Stimulated activated naive CD8-positive, alpha-beta T cell treated with anti-CD3 and anti-CD28 coated beads, Interleukin-15, Interleukin-2, amounts not matched to agents 100 ng/mL and 50 ng/mL, for 24 hours (primary cell): ENCODE measurements around the gene FARP1.

Experiments
- H3K27ac Mint-ChIP-seq: one replicate; pipeline ENCODE4 v1.8.0; 2021; ENCODE audit warnings: mild to moderate bottlenecking, mixed read lengths
- H3K27me3 Mint-ChIP-seq: one replicate; pipeline ENCODE4 v1.8.0; 2021; ENCODE audit warnings: mixed read lengths
- H3K36me3 Mint-ChIP-seq: one replicate; pipeline ENCODE4 v1.8.0; 2021; ENCODE audit warnings: low read depth, mixed read lengths
- H3K4me1 Mint-ChIP-seq: one replicate; pipeline ENCODE4 v1.8.0; 2021; ENCODE audit warnings: low read depth, mixed read lengths
- H3K4me3 Mint-ChIP-seq: one replicate; pipeline ENCODE4 v1.8.0; 2021; ENCODE audit warnings: mild to moderate bottlenecking, mixed read lengths
- H3K9me3 Mint-ChIP-seq: one replicate; pipeline ENCODE4 v1.8.0; 2021; ENCODE audit warnings: mixed read lengths

Gene FARP1

DNA sequence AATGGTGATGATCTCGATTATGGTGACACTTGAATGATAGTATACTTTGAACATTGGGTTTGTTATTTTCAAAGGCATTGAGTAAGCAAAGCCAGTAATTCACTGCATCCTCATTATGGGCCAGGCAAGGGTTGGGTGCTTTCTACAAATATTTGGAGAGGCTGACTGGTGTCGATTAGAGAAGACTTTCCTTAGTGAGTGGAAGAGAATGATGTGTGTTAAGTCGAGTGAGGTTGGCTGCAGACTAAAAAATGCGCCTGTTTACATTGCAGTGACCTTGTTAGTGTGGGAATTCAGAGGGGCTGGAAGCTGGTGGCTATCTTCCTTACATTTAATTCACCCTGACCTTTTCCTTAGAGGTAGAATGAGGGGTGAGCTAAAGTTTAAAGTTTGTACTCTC lies 56.6 kb downstream of the FARP1 start:
- no peaks in the 10 kb centered on the region for H3K9me3 Mint-ChIP-seq
- no peak overlapping the region for H3K4me3 Mint-ChIP-seq
- H3K27ac Mint-ChIP-seq = no peak overlapping the region
- no peaks in the 10 kb centered on the region for H3K4me1 Mint-ChIP-seq
- H3K27me3 Mint-ChIP-seq = no peaks in the 10 kb centered on the region
- no peaks in the 10 kb centered on the region for H3K36me3 Mint-ChIP-seq

DNA sequence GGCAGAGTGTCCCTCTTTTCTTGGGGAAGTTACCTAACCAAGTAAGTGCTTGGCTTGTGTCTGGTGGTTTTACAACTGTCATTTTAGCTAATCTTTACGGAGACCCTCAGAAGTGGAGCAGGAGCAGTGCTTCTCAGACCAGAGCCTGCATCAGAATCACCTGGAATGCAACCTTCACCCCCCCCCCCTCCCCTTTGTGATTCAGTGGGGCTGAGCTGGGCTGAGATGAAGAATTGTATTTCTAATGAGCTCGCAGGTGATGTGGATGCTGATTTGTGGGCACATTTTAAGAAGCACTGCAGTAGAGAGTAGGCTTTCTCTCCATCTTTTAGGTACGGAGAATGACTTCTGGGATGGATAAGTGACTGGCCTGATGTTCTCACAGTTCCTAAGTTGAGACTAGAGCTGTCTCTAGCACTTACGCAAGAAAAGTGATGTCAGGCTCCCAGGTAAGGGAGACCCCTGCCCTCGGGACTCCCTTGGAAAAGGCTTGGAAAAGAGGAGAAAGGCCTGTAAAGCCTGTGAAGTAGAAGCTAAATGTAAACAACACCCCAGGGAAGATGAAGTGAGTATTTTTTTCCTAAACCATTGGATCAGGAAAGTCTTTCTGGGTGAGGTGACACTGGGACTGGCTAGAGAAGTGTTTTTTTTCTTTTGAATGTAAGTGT lies 57.5 kb downstream of the FARP1 start:
- no peaks in the 10 kb centered on the region for H3K4me1 Mint-ChIP-seq
- no peaks in the 10 kb centered on the region for H3K27me3 Mint-ChIP-seq
- no peaks in the 10 kb centered on the region for H3K36me3 Mint-ChIP-seq
- no peak overlapping the region for H3K4me3 Mint-ChIP-seq
- H3K9me3 Mint-ChIP-seq = no peaks in the 10 kb centered on the region
- H3K27ac Mint-ChIP-seq = no peak overlapping the region

DNA sequence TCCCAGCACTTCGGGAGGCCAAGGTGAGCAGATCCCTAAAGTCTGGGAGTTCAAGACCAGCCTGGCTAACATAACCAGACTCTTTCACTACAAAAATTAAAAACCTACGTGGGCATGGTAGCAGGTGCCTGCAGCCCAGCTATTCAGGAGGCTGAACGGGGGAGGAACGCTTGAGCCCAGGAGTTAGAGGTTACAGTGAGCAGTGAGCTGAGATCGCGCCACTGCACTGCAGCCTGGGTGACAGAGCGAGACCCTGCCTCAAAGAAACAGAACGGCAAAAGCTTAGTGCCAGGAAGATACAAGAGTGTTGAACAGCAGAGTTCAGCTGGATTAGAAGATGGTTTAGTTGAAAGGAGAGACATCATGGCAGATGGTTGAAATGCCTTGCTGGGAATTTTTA lies 58.3 kb downstream of the FARP1 start:
- Mint-ChIP-seq H3K4me1 (no peaks in the 10 kb centered on the region), H3K4me3 (no peak overlapping the region)

DNA sequence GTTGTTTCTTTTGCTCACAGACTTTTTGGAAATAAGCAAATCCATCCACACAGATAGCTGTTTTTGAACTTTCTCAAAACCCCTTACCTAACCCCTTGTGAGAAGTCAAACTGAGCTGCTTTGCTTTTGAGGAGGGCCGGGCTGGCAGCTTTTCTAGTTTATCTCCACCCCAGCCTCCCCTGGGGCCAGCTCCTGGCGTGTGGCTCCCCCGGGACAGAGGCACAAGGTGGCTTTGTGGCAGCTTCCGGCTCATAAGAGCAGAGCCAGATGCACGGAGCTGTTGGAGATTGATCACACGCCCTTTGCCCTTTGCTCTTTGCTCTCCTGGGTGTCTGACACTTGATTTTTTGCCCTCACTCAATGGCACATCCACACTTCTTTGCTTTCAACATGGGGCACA lies 59.1 kb downstream of the FARP1 start:
- H3K36me3 Mint-ChIP-seq = no peaks in the 10 kb centered on the region
- no peak overlapping the region for H3K4me3 Mint-ChIP-seq
- no peak overlapping the region for H3K27ac Mint-ChIP-seq
- no peaks in the 10 kb centered on the region for H3K4me1 Mint-ChIP-seq
- peaks cover 8% of the 10 kb centered on the region for H3K9me3 Mint-ChIP-seq
- H3K27me3 Mint-ChIP-seq = peaks cover 5% of the 10 kb centered on the region

More for the DNA sequence above, 58.3 kb downstream of the FARP1 start:
- Mint-ChIP-seq H3K9me3 (peaks cover 4% of the 10 kb centered on the region), H3K27ac (no peak overlapping the region), H3K36me3 (no peaks in the 10 kb centered on the region), H3K27me3 (peaks cover 4% of the 10 kb centered on the region)

DNA sequence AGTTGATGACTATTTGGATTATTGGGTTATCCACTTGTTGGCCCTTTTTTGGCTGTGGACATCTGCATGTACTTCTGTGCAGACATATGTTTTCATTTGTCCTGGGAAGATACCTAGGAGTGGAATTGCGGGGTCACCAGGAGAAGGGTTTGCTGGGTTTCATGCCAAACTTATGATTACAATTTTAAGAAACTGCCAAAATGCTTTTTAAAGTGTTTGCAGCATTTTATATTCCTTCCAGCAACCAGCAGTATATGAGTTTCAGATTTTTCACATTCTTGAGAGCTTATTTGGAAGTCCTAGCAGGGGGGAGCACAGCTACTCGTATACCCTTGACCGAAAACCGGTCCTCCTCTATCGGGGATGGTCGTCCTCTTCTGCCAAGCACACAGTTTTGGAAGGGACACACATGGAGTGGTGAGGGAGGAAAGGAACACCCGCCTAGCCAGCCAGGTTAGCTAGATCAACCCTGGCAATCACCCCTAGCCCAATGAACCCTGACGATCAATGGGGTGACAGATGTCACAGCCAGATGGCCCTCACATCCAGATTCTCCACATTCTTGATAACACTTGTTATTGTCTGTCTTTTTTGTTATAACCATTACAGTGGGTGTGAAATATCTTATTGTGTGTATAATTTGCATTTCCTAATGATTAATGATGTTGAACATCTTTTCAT lies 60.9 kb downstream of the FARP1 start:
- H3K27me3 Mint-ChIP-seq = peaks cover 10% of the 10 kb centered on the region
- H3K27ac Mint-ChIP-seq = no peak overlapping the region
- no peaks in the 10 kb centered on the region for H3K4me1 Mint-ChIP-seq
- no peaks in the 10 kb centered on the region for H3K36me3 Mint-ChIP-seq
- H3K4me3 Mint-ChIP-seq = no peak overlapping the region
- H3K9me3 Mint-ChIP-seq = peaks cover 10% of the 10 kb centered on the region

DNA sequence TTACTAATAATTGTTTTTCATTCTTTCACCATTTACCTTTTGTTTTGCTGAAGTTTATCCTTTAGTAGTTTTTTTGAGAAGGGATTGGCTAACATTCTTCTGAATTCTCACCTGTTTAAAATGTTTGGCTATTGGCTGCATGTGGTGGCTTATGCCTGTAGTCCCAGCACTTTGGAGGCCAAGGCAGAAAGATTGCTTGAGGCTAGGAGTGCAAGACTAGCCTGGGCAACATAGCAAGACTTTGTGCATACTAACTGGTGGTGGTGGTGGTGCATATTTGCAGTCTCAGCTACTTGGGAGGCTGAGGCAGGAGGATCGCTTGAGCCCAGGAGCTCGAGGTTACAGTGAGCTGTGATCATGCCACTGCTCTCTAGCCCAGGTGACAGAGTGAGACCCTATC lies 61.7 kb downstream of the FARP1 start:
- peaks cover 10% of the 10 kb centered on the region for H3K9me3 Mint-ChIP-seq
- H3K36me3 Mint-ChIP-seq = no peaks in the 10 kb centered on the region
- H3K27me3 Mint-ChIP-seq = peaks cover 10% of the 10 kb centered on the region
- H3K27ac Mint-ChIP-seq = no peak overlapping the region
- no peak overlapping the region for H3K4me3 Mint-ChIP-seq
- H3K4me1 Mint-ChIP-seq = no peaks in the 10 kb centered on the region

DNA sequence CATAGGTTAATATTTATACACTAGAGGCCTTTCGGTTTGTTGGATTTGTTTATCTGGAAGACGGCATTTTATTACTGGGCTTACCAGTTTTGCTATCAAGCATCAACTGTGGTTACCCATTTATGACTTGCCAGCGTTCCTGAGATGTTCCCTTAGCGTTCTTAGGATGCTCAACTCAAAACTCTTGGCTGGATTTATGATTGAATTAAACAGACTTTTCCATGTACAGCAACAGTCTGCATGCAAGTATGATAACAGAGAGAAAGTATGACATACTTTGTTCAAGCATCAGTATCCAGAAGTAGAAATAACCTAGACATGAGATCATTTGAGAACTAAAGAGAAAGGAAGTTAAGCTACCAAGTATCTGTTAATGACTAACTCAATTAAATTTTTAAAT lies 64.1 kb downstream of the FARP1 start:
- Mint-ChIP-seq H3K9me3 (peaks cover 10% of the 10 kb centered on the region), H3K4me3 (no peak overlapping the region), H3K27me3 (peaks cover 13% of the 10 kb centered on the region), H3K4me1 (no peaks in the 10 kb centered on the region), H3K27ac (no peak overlapping the region), H3K36me3 (no peaks in the 10 kb centered on the region)

DNA sequence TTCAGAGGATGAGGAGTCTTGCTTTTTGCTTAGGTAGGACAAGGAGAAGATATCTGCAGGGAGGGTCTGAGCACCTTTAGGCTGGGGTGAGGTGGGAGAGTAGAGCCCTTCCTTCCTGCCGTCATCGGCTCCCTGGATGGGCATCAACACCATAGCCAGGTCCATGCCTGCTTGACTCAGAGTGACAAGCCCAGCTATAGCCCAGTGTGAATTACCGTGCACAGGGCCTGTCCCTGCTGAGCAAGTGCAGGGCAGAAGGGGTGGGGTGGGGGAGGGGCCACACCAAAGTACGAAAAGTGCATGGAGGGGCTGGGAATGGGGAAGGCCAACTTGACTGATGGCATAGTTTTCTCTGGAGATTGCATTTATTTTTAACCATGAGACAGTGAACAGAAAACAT lies 64.5 kb downstream of the FARP1 start:
- Mint-ChIP-seq H3K27ac (no peak overlapping the region), H3K27me3 (peaks cover 13% of the 10 kb centered on the region), H3K36me3 (no peaks in the 10 kb centered on the region), H3K9me3 (peaks cover 10% of the 10 kb centered on the region), H3K4me3 (no peak overlapping the region), H3K4me1 (no peaks in the 10 kb centered on the region)

DNA sequence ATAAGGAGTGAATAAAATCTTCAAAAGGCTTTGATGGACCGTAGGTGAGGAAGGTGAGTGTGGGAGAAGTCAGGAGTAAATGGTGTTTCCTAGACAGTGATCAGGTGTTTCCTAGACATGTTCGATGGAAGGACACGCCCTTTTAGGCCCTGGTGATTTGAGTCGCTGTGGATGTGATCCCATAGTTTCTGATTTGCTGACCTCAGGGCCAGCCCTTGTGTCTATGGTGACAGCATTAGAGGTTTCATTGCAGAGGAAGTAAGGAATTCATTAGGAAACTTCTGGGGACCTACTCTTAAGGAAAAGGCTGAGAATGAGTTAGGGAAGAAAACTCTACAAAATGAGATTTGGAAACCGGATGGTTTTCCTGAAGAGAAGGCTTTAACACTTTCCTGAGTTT lies 65.7 kb downstream of the FARP1 start:
- no peaks in the 10 kb centered on the region for H3K4me1 Mint-ChIP-seq
- H3K27ac Mint-ChIP-seq = no peak overlapping the region
- H3K27me3 Mint-ChIP-seq = peaks cover 13% of the 10 kb centered on the region
- peaks cover 10% of the 10 kb centered on the region for H3K9me3 Mint-ChIP-seq
- H3K4me3 Mint-ChIP-seq = no peak overlapping the region
- H3K36me3 Mint-ChIP-seq = no peaks in the 10 kb centered on the region

DNA sequence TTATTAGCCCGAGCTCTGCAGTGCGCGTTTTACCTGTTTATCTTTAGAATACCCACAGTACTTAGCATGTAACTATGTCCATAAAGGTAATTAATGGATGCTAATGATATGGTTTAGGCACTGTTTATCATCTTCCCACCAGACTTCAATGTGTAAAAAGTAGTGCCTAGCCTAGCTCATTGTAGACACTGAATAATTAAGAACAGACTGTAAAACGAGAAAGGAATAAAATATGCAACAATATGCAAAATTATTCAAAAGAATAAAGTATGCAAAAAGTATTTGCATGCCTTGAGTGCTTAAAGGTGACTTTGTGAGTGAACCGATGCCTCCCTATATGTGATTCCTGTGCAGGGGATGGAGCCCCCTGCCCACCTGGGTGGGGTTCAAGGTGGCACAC lies 69.9 kb downstream of the FARP1 start:
- no peaks in the 10 kb centered on the region for H3K36me3 Mint-ChIP-seq
- H3K27me3 Mint-ChIP-seq = peaks cover 6% of the 10 kb centered on the region
- no peak overlapping the region for H3K4me3 Mint-ChIP-seq
- H3K9me3 Mint-ChIP-seq = no peaks in the 10 kb centered on the region
- no peaks in the 10 kb centered on the region for H3K4me1 Mint-ChIP-seq
- H3K27ac Mint-ChIP-seq = no peak overlapping the region

DNA sequence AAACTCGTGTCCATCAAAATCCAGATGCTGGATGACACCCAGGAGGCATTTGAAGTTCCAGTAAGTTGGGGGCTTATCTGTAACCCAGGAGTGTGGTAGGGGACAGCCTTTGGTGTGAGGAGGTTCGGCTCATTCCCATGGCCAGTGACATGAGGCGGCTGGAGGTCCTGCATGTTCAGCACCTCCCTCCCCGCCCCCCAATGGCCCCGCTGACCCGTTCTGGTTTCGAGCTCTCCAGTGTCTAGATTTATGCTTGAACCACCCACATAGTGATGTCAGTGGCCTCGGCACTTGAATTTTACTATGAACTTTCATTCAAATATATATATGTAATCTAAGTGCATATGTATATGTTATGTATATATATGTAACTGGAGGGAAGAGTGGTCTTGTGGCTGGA lies 70.5 kb downstream of the FARP1 start:
- Mint-ChIP-seq H3K4me1 (no peaks in the 10 kb centered on the region), H3K27ac (no peak overlapping the region), H3K27me3 (peaks cover 6% of the 10 kb centered on the region), H3K9me3 (no peaks in the 10 kb centered on the region), H3K4me3 (no peak overlapping the region), H3K36me3 (no peaks in the 10 kb centered on the region)

DNA sequence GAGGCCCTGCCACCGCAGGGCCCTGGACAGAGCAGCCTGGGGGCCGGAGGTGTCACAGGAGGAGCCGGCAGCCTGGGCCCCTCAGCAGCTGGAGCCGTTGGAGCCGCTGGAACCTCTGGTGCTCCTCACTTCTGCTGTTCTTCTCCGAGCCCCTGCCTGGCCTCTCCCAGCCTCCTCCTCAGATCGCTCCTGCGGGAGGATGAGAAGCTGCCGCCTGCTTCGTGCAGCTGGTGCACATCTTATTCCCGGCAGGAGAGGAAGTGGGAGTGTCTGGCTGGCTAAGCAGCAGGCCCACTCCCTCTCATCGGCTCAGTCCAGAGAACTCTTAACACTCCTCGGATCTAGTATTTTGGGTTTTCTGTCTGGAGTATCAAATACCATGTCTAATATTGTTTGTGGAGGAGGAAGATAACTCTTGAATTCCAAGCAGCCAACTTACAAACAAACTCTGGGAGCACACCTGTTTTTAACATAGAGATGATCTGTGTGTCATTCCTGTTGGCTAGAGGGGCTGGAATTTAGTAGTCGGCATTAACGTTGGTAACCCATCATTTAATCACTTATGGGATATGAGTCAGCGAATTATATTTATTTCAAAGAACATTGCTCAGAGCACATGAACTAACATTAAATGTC lies 71.2 kb downstream of the FARP1 start:
- no peaks in the 10 kb centered on the region for H3K36me3 Mint-ChIP-seq
- H3K27me3 Mint-ChIP-seq = peaks cover 6% of the 10 kb centered on the region
- no peaks in the 10 kb centered on the region for H3K4me1 Mint-ChIP-seq
- H3K9me3 Mint-ChIP-seq = no peaks in the 10 kb centered on the region
- no peak overlapping the region for H3K4me3 Mint-ChIP-seq
- no peak overlapping the region for H3K27ac Mint-ChIP-seq

DNA sequence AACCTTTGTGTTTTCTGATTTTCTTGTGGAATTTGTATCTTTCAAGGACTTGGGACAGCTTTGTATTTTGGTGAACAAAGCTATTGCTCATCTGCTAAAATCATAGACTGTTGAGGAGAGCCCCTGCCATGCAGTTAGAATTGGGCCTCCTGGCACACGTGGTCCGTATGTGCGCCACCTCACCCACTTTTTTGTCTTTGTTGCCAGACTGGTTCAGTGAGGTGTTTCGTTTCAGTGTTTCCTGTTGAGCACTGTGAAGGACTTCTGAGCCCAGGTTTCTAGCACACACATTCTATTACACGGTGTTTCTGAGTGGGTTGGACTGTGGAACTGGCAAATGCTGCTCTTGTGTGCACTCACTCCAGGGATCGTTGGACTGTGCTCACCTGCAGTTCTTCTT lies 71.8 kb downstream of the FARP1 start:
- H3K4me3 Mint-ChIP-seq = no peak overlapping the region
- H3K27me3 Mint-ChIP-seq = peaks cover 6% of the 10 kb centered on the region
- H3K36me3 Mint-ChIP-seq = no peaks in the 10 kb centered on the region
- H3K27ac Mint-ChIP-seq = no peak overlapping the region
- H3K9me3 Mint-ChIP-seq = no peaks in the 10 kb centered on the region
- H3K4me1 Mint-ChIP-seq = no peaks in the 10 kb centered on the region

DNA sequence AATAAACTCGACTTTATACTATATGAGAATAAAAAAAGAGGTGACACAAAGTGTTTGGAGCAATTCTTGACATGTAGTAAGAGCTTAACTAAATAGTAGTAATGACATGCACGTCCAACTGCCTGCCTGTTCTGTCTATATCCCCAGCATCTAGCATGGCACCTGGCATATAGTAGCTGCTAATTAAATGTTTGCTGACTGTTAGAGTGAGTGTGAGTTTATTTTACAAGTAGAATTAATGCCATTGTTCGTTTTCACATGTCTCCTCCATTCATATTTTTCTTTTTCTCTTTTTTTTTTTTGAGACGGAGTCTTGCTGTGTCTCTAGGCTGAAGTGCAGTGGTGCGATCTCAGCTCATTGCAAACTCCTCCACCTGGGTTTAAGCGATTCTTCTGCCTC lies 72.6 kb downstream of the FARP1 start:
- no peaks in the 10 kb centered on the region for H3K4me1 Mint-ChIP-seq
- H3K9me3 Mint-ChIP-seq = no peaks in the 10 kb centered on the region

DNA sequence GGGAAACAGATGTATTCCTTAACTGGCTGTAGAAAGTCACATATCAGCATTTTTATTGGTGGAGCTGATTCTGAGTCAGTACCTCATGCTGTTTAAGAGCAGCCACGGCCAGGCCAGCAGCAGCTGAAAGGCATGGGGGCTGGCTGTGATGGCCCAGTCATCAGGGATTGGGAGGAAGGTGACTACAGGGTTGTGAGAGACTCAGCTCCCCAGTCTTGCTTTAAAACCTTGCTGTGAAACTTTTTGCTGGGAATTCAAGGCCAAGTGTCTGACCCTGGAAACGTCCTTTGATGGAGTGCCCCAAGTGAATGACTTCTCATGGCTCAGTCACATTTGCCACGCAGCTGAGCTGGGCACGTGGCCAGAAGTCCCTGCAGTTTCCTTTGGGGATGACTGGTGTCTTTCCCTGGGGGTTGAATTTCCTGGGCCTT lies 73.3 kb downstream of the FARP1 start:
- no peaks in the 10 kb centered on the region for H3K4me1 Mint-ChIP-seq
- H3K4me3 Mint-ChIP-seq = no peak overlapping the region
- no peaks in the 10 kb centered on the region for H3K36me3 Mint-ChIP-seq
- H3K27me3 Mint-ChIP-seq = peaks cover 6% of the 10 kb centered on the region
- no peak overlapping the region for H3K27ac Mint-ChIP-seq
- no peaks in the 10 kb centered on the region for H3K9me3 Mint-ChIP-seq

More for the DNA sequence above, 72.6 kb downstream of the FARP1 start:
- Mint-ChIP-seq H3K27ac (no peak overlapping the region), H3K27me3 (peaks cover 6% of the 10 kb centered on the region), H3K4me3 (no peak overlapping the region), H3K36me3 (no peaks in the 10 kb centered on the region)
